Left renal cortex interstitium (tissue), 4 donors: ENCODE results near the gene EYS. TPM values are rescaled to one million over a fixed set of nuclear protein-coding genes. Genes with fewer than 3 reads are reported as not detected.

Experiments
- DNase-seq, 4 donors: peaks; one replicate each; pipeline ENCODE4 v3.0.0-alpha.2; 2013; ENCODE audit warnings: low read depth in 4 of 4, low spot score in 2 of 4, missing footprints in 1 of 4
- polyA plus RNA-seq, 4 donors: library from polyadenylated mRNA; unstranded; fragments of 120-200 nt; gene quantifications; one replicate each; pipeline ENCODE4 v1.2.1, GENCODE V29; 2013; ENCODE audit not compliant: insufficient read length in 4 of 4

EYS gene
- polyA plus RNA-seq, 4 donors, result 0.43 to 0.81 (median 0.67) TPM

DNA sequence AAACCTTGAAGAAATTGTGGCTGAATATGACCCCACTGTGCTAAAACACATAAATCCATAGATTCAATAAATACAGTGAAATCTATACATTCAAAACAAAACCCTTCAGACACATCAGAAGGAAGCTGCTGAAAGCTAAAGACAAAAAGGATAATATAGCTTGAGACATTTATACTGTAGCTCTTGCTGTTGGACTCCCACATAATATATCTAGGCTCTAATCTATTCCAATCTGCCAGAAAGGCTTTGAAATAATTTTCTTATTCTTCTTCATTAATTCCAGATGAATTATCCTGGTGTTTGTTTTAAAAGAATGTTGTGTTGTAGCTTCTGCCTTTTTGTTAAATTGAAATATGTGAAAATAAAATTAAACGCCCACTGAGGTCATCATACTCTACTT, 454.0 kb downstream of the EYS start:
- no peak for DNase-seq

GRCh38 chr6:65248101-65248610, 458.9 kb downstream of the EYS start:
- no peak for DNase-seq

DNA sequence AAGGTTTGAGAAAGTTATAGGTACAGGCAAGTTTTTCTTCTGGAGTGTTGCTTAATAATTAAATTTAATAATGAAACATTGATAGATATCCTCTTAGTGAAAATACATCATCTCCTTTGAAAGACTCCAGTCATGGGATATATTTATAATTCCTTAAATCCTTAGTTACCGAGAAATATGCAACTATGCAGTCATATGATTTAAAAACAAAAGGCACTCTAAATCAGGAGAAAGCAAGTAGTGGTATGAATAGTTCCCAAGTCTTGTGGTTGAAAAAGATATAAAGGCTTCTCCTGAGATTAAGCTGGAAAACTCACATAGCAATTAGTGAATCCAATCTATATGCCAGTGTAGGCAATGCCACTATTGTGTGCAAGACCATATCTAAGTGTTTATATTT, 475.4 kb downstream of the EYS start:
- DNase-seq, result no peak

GRCh38 chr6:65229825-65230224, 477.2 kb downstream of the EYS start:
- DNase-seq, result no peak

- DNase-seq, result no peak
Measured at GRCh38 chr6:65221153-65221552, 485.9 kb downstream of the EYS start.

DNA sequence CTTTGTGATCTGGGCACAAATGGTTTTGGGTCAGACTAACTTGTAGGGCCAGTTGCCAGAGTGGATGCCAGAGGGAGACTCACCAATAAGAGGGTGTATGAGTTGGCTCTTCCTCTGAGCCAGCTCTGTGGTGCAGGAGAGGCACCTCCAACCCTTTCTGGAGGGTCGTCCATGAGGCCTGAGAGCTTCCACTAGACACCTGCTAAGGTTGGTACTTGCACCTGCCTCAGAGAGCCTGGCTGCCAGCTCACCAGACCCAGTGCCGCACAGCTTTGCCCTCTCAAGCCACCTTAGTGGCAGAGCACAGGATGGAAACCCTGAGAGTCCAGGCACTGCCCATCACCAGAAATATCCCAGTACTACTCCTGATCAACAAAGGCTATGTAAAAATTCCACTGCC, 504.3 kb downstream of the EYS start:
- no peak for DNase-seq

- DNase-seq, result no peak
Measured at GRCh38 chr6:65199683-65200082, 507.3 kb downstream of the EYS start.

- DNase-seq, result no peak
Measured at GRCh38 chr6:65199121-65199520, 507.9 kb downstream of the EYS start.

GRCh38 chr6:65191471-65191870, 515.6 kb downstream of the EYS start:
- DNase-seq, result no peak

GRCh38 chr6:65189236-65189881, 517.7 kb downstream of the EYS start:
- DNase-seq, result no peak

DNA sequence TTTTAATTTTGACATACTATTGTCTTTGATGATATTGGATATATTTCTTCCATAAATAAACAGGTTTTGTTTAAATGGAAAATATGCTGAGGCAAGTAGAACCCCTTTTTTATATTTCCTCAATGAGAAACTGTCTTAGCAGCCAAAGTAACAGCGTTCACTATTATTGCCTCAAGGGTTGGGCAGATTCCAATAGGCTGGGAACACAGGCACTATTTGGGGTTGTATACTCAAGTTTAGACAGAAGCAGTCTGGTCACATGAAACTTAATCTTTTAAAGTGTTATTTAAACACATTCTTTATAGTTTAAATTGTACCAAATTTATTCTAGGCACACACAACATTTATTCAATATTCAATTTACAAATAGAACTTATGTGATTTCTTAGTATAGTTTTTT, 520.2 kb downstream of the EYS start:
- no peak for DNase-seq

- DNase-seq, result no peak
Measured at GRCh38 chr6:65182681-65183080, 524.3 kb downstream of the EYS start.

DNA sequence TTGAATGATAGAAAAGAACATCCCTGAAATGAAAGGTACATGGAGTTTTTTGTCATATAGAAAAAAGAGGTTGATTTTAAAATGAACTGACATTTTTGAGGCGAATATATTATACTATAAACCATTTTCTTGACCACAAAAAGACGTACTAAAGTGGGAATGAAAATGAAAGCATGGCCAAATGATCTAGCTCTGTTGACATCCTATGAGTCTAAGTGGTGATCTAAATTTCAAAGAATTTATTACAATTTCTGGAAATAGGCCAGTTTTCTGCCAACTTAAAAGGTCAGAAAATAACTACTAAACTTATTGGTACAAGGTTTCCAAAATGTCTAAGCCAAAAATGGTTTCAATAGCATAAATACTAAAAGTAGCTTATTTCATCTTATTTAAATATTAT, 536.8 kb downstream of the EYS start:
- no peak for DNase-seq

- DNase-seq, result no peak
Measured at GRCh38 chr6:65161661-65162060, 545.4 kb downstream of the EYS start.

GRCh38 chr6:65157025-65157424, 550.0 kb downstream of the EYS start:
- DNase-seq, result no peak

GRCh38 chr6:65155083-65155482, 551.9 kb downstream of the EYS start:
- DNase-seq, result no peak

DNA sequence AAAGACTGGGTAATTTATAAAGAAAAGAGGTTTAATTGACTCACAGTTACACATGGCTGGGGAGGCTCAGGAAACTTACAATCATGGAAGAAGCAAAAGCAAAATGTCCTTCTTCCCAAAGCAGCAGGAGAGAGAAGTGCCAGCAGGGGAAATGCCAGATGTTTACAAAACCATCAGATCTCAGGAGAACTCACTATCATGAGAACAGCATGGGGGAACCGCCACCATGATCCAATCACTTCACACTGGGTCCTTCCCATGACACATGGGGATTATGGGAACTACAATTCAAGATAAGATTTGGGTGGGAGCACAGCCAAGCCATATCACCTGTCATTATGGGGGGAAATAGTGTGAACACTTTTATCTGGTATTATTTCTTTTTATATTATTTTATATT, 557.2 kb downstream of the EYS start:
- no peak for DNase-seq

DNA sequence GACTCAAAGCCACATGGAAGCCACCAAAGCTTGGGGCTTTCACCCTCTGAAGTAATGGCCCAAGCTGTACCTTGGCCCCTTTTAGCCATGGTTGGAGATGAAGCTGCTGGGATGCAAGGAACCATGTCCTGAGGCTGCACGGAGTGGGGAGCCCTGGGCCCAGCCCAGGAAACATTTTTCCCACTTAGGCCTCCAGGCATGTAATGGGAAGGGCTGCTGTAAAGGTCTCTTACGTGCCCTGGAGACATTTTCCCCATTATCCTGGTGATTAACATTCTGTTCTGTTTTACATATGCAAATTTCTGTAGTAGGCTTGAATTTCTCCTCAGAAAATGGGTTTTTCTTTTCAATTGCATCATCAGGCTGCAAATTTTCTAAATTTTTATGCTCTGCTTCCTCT, 558.2 kb downstream of the EYS start:
- DNase-seq, result no peak

DNA sequence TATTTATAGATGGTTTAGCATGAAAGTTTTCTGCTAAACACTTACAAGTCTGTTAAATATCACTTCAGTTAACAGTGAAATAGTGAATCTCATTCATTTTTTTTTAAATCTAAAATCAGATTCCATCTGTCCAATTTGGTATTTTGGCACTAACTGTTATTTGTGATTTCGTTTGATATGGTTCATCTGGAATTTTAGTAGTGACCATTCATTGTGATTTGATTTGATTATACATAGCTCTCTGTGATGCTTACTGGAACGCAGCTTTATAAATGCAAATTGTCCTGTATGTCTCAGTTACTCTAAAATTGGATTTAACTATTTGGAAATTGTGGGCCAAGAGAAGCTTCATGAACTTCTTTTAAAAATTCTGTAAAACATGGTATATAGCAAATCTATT, 571.5 kb downstream of the EYS start:
- DNase-seq, result no peak

DNA sequence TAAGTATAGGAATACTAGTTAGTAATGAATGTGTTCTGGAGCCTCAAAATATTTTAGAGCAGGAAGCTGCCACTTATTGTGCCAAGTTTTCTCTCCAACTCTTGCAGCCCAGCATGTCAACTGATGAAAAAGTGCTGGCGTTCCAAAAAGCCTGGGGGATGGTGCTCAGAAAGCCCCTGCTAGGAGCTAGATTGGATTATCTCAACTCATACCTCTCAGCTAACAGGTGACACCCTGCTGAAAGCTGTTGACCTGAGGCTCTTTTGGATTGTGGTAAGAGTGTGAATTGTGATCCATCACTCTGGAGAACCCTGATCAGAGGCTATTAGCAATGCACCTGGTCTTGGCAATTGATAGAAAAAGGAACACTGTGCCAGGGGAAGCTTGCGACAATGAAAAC, 580.4 kb downstream of the EYS start:
- no peak for DNase-seq

GRCh38 chr6:65123521-65123920, 583.5 kb downstream of the EYS start:
- no peak for DNase-seq

DNA sequence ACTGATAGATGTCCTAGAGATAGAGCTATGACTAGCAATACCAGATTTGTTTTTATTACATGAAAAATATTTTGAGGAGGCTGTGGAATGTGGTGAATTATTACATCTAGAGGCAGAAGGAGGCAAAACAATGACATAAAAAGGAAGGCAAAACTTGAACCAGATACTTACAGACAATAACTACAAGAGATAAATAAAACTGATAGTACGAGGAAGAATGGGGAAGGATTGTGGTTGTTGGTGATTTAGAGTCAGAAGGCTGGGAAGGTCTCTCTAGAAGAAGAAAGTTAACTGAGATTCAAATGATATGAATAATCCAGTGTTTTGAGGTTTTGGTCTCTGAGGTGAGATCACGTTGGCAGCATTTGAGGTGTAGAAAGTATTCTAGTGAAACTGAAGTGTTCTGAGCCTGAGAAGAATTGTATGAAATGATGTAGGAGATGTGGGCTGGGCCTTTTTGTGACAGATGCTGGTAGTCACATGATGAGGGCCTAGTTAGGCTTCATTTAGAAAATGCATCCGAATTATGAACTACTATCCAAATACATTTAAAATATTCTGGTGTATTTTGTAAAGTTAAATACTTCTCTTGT, 589.1 kb downstream of the EYS start:
- DNase-seq, result no peak

DNA sequence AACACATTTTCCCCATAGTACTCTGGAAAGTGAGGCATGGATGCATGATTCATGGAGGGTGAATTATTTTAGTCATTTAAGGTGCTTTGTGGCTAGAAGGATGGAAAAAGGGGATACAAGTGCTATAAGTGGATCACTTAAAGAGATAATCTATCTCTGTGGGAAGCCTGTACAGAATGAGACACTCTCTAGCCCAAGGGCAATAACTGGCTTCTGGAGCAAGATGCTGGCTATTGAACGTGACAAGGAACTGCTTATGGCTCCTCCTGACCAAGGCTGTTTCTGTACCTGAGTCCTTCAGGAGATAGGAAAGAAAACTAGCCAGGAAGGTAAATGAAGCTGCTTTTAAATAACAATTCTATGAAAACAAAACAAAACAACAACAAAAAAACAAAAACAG, 590.7 kb downstream of the EYS start:
- DNase-seq, result no peak
